ENCODE data around the gene SMOC1.

Gene SMOC1

DNA sequence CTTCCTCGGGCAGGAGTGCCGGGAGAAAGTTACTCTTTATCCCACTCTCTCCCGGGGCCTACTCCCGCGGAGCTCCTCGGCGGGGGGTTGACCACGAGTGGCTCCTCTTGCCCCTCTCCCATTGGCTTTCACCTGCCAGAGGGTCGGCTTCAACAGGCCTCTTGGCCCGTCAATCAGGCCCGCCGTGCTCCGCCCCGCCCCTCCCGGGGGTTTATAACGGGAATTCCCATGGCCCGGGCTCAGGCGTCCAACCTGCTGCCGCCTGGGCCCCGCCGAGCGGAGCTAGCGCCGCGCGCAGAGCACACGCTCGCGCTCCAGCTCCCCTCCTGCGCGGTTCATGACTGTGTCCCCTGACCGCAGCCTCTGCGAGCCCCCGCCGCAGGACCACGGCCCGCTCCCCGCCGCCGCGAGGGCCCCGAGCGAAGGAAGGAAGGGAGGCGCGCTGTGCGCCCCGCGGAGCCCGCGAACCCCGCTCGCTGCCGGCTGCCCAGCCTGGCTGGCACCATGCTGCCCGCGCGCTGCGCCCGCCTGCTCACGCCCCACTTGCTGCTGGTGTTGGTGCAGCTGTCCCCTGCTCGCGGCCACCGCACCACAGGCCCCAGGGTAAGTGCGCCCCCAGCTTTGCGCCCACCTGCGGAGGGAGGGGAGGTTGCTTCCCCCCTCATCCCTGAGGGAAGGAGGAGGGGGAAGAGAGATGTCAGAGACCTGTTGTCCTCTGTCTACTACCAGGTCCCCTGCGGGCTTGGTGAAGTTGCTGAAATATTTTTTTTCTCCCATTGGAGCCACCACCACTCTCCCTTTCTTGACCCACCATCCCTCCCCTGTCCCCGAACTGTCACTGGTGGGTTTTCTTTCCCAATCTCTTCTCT, at the start of gene SMOC1:
SMOC1 (plus strand) TSS at position 242 of the 869 bp plus-strand sequence; CDS start at position 505, 263 bp downstream.
- no peak for DNase-seq

GRCh38 chr14:69838881-69839416, 40.3 kb upstream of the SMOC1 start:
- no peak for DNase-seq

DNA sequence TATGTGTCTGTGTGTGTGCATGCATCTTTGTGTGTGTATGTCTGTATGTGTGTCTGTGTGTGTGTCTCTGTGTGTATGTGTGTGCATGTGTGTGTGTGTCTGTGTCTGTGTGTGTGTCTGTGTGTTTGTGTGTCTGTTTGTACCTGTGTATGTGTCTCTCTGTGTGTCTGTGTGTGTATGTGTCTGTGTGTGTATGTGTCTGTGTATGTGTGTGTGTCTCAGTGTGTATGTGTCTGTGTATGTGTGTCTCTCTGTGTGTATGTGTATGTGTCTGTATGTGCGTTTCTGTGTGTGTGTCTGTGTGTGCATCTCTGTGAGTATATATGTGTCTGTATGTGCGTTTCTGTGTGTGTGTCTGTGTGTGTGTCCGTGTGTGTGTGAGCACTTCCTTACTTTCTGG, 39.6 kb upstream of the SMOC1 start:
- DNase-seq: no peak

DNA sequence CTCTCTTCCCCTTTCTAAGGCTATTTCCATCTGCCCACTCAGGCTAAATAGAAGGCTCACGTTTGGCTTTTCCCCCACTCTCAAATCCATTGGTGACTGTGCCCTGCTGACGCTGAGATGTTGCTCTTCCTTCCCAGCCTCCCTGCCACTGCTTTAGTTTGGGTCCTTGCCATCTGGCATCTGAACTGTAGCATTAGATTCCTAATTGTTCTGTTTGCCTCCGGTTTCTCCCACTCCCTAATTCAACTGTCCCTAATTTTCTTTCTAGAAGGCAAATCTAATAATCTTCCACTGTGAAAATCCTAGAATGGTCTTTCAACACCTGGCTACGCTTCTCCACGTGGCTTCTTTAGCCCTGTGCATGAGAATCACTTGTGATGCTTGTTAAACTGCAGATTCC, 37.6 kb upstream of the SMOC1 start:
- DNase-seq: no peak

- DNase-seq: no peak
These were observed 36.4 kb upstream of the SMOC1 start for GRCh38 chr14:69842686-69843420.

DNA sequence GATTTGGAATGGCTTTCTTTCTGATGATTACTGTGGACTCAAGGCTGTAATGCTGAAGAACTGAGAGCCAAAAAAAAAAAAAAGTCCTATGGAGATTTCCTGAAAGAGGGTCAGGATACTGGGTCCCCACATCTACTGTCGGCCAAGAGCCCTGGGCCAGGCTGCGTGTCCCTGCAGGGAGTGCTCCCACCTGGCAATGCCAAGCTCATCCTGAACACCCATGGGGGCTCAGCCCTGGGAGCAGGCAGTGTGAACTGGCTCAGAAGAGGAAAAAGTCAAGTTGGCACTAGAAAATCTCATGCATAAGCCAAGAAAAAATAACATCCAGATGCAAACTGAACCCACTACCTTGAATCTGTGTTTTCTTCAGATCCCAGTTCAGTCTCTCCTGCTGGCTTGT, 35.0 kb upstream of the SMOC1 start:
- DNase-seq: no peak

DNA sequence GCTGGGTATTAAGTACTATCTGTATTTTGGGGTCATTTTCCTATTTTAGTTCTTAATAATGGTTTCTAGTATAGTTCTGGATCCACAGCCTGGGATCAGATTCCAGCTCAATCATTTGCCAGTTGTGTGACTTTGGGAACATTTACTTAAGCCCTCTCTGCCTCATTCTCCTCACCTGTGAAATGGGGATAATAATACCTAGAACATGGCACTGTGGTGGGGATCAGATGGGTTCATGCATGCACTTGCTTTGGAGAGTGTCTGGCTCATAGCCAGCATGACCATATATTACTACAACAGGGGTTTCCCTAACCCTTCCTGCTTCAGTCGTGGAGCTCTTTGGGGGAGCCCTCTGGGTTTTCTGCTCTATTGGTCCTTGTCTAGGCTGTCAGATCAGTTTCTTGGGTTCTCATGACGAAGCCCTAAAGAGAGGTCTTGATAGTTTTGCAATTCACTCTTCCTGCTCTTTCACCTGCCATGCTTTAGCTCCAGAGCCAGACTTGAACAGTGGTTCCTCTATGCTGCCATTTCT, 34.1 kb upstream of the SMOC1 start:
- no peak for DNase-seq

GRCh38 chr14:69845787-69846186, 33.4 kb upstream of the SMOC1 start:
- DNase-seq: no peak

DNA sequence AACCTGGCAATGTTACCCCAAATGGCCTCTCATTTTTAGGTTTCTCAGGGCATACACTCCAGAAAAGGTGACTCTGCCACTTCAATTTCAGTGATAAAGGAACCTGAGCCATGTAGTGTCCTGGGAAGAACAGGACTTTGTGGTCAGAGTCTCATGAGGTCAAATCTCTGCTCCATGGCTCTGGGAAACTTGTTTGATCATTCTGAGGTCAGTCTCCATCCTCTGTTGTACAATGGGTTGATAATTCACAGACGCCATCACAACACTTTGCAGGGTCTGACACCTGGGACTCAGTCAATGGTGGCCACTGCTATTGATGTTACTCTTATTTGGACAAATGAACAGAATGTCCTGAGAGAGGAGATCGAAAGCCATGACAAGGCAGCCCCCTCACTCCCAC, 31.1 kb upstream of the SMOC1 start:
- no peak for DNase-seq

GRCh38 chr14:69848903-69849391, 30.3 kb upstream of the SMOC1 start:
- no peak for DNase-seq

DNA sequence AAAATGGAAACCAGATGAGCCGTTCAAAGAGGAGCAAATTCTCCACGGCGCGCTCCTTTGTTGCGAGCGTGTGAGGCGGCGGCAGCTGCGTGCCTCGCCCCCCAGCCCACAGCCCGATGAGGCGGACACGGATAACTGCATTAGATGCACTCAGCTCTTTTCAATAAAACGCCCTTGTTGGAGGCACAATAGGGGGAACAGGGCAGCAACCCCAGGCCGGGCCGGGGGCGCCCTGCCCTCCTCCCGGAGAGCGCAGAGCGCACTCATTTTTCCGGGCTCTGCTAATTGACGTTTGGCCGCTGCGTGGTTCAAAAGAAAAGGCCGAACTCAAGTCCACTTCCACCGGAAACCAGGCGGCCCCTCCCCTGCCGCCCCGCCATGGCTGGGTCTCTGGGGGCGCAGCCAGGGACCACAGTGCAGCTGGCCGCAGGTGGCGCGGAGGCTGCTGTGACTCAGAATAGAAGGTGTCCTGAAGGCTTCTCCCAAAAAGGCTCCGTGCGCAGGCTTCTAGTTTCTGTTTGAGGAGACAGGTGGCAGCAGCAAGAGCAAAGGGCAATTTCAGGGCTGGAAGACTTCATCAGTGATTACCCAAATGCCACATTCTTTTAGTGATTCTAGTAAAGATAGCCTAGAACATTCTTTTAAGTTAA, 29.0 kb upstream of the SMOC1 start:
- no peak for DNase-seq

- no peak for DNase-seq
These were observed 28.5 kb upstream of the SMOC1 start for GRCh38 chr14:69850736-69851112.

DNA sequence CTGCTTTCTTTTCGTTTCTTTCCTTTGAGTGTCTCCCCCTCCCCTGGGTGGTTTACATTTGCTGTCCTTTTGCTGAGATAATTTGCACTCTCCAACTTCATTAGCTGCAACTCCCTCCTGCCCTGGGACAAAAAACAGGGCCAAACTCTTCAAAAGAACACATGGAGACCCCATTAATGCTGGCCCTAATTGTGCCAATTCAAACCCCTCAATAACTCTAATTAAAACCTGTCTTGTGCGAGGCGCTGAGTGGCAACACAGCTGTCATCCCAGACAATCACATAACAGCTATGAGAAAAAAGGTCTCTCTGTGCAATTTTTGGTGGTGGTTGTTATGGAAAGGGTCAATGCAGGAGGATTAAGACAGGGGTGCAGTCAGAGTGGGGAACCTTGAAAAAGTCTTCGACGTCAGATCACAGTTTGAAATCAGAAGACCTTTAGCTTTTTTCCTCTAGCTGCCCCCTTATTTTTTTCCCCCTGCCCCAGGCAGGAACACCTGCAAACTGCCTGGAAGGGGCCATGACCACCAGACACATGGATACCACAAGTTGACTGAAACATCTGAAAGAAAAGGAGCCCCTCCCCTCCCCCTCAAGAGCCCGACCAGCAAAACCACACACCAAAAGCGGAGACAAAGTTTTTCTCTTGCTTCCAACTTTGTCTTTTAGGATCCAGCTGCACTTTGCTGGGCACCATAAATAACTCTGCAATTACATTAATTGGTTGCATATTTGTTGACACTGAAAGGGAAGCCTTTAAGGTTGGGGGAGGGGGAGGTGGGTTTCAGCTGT, 26.5 kb upstream of the SMOC1 start:
- no peak for DNase-seq

- DNase-seq: no peak
These were observed 25.4 kb upstream of the SMOC1 start for GRCh38 chr14:69853774-69854173.

GRCh38 chr14:69854598-69854997, 24.6 kb upstream of the SMOC1 start:
- no peak for DNase-seq

DNA sequence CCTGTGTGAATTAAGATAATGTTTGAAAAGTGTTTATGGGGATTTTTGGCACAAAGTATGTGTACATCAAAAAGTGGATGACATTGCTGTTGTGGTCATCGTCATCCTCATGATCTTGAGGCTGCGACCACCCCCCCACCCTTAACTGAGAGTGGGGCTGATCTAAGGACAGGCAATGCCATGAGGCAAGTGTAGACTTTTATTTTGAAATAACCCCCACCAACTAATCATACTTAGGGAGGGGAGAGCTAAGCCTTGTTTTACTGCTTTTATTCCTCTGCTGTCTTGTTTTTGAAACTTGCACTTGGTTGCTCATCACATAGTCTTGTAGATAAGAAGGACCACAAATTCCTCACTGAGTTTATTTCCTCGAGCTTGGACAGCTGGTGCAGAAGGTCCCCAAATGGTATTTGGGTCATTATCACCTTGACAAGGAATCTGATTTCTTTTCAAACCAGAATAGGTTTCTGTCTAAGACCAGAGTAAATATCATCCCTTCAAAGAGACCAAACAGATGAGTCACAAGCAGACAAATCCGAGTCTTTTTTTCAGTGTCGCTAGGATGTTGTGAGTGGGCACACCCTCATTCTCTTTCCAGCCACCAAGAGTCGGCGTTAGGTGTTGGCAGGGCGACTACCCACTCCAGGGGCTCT, 23.9 kb upstream of the SMOC1 start:
- DNase-seq: no peak

DNA sequence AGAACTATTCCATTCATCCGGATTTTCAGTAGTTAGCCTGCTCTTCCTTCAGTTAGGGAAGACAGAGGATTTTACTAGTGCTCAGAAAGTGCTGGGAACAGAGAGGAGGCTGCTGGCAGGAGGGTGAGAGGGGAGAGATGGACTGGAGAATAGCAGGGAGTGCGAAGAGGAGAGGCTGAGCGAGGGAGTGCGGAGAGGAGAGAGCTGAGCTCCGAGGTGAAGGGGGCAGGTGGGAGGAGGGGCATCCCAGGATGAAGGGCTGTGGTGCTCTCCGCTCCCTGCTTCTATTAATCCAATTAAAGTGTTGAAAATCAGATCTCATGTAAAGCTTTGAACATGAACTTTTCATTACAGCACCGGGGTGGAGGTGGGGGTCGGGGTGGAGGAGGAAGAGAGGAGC, 20.4 kb upstream of the SMOC1 start:
- no peak for DNase-seq

- no peak for DNase-seq
These were observed 19.6 kb upstream of the SMOC1 start for GRCh38 chr14:69859591-69859990.

DNA sequence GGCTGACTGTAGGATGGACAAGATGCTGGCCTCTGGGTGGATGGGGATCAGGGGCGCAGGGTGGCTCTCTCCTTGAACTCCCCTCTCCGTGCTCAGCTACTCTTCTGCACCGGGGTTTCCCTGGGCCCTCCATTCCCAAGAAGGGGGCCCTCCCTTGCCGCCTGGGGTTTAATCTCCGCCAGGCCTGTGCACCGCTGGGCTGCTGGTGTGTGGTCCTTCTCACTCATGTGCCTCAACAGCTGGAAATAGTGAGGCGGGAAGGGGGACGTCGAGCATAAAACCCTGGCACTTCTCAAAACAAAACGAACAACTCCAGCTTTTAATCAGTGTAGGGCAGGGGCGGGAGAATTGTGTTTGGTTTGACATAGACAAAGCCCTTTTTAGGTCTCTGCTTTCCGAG, 19.0 kb upstream of the SMOC1 start:
- no peak for DNase-seq

DNA sequence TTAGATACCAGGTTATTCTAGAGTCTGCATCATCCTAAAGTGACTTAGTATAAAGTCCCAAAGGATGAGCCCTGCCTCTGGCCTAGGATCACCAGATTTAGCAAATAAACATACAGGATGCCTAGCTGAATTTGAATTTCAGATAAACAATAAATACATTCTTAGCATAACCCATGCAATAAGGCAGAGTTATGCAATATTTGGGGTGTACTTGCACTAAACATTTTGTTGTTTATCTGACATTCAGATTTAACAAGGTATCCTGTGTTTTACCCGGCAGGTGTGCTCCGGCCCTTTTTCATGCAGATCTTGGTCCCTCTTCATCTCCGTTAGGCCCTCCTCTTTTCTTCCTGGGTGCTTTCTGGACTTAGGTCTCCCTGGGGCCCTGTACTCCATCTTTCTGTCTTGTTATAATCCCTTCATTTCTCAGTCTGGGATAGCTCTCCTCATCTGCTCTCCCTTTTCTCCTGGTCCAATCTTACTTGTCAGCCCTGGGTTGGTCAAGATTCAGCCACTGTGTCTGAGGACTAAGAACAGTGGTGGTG, 18.1 kb upstream of the SMOC1 start:
- DNase-seq: no peak

GRCh38 chr14:69863083-69863482, 16.1 kb upstream of the SMOC1 start:
- DNase-seq: no peak

All from bone marrow (tissue), 2 donors.